ENCODE measurements around the gene SLC35G3.
"Not testable (repeated sequence)": the region's sequence is repeated elsewhere in the genome, so short reads cannot be mapped to it uniquely, and the experiment has no call there.

The SLC35G3 gene

DNA sequence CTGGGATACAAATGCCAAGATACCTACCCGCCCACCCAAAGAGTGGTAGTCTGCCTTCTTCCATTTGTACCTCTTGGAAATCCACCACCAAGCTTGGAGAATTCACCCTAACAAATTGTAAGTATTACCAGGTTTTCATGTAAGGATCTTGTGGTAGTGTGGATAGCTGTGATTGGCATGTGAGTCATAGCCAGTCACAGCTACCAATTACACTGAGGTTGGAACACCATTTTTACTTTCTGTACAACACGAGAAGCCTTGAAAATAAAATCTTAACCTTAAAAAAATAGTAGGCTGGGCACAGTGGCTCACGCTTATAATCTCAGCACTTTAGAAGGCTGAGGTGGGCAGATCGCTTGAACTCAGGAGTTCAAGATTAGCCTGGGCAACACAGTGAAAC, 18.5 kb upstream of the SLC35G3 start:
- in situ Hi-C loops (cut with HindIII; ENCODE audit: low sequenced_read_pairs) = no loop called here

DNA sequence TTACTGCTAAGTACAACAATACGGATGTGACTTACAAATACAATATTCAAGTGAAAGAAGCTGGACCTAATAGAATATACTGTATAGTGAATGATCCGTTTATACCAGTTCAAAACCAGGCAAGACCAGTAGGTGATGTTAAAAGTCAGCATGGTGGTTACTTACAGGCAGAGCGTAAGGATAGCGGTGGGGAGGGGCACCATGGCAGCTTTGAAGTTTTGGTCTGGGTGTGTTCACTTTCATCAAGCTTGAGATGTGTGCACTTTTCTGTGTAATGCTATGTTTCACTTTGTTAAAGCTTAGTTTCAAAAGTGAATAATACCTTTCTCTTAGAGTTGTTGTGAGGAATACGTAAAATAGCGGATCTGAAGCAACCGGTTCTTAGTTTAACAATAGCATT, 16.5 kb upstream of the SLC35G3 start:
- in situ Hi-C loops (cut with HindIII; ENCODE audit: low sequenced_read_pairs) = no loop called here

DNA sequence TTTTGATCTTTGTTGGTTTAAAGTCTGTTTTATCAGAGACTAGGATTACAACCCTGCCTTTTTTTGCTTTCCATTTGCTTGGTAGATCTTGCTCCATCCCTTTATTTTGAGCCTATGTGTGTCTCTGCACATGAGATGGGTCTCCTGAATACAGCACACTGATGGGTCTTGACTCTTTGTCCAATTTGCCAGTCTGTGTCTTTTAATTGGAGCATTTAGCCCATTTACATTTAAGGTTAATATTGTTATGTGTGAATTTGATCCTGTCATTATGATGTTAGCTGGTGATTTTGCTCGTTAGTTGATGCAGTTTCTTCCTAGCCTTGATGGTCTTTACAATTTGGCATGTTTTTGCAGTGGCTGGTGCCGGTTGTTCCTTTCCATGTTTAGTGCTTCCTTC, 8.4 kb upstream of the SLC35G3 start:
- in situ Hi-C loops (cut with HindIII; ENCODE audit: low sequenced_read_pairs) = not testable (repeated sequence)

DNA sequence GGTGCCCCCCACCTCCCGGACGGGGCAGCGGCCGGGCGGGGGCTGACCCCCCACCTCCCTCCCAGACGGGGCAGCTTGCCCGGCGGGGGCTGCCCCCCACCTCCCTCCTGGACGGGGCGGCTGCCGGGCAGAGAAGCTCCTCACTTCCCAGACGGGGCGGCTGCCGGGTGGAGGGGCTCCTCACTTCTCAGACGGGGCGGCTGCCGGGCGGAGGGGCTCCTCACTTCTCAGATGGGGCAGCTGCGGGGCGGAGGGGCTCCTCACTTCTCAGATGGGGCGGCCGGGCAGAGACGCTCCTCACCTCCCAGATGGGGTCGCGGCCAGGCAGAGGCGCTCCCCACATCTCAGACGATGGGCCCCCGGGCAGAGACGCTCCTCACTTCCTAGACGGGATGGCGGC, 869 bp upstream of the SLC35G3 start:
- in situ Hi-C loops (cut with HindIII; ENCODE audit: low sequenced_read_pairs) = not testable (repeated sequence)

DNA sequence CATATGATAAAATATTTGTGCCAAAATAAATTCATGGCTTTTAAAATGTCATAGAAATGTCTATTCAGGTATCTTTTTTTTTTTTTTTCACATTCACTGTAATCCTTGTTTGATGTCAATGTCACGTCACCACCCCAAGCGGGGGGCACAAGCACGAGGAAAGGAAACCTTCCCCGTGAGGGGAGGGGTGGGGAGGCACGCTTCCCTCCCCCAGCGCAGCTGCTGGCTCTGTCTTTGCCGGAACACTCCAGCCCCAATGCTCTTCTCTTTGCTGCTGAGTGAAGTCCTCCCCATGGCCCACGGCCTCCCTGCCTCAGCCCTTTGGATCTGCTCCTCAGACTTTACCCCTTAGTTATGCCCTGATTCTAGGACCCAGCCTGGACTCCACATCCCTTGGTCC, 1.5 kb downstream of the SLC35G3 start:
- in situ Hi-C loops (cut with HindIII; ENCODE audit: low sequenced_read_pairs) = no loop called here

DNA sequence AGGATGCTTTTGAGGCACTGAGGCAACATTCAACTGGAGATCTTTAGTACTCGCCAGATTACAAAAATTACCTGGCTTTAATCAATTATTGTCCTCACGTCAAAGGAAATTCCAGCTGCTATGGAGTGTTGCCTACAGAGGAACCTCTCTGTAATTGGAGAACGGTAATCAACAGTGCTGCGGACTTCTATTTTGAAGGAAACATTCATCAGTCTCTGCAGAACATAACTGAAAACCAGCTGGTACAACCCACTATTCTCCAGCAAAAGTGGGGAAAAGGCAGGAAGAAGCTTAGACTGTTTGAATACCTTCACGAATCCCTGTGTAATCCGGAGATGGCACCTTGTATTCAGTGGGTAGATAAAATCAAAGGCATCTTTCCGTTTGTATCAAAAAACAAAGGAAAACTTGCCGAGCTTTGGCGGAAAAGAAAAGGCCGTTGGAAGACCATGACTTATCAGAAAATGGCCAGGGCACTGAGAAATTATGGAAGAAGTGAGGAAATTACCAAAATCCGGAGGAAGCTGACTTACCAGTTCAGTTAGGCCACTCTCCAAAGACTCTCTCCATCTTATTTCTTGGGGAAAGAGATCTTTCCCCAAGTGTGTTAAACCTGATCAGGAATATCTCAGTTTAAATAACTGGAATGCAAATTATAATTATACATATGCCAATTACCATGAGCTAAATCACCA, 3.0 kb downstream of the SLC35G3 start:
- in situ Hi-C loops (cut with HindIII; ENCODE audit: low sequenced_read_pairs) = no loop called here

DNA sequence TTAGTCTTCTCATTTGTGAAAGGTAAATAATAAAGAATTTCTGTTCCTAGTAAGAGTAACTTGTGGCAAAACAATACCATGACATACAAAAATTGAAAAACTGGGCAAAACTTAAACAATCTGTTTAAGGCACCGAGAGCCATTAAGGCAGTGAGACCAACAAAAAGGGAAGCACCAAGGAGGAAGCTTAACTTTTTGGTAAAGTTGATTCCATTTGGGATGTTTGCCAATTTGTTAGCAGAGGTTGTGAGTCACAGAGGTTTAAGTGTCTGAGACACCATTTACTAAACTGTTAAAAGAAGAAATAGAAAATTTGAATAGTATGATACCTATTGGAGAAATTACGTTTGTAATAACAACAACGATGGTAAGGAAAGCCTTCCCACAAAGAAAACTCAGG, 4.9 kb downstream of the SLC35G3 start:
- in situ Hi-C loops (cut with HindIII; ENCODE audit: low sequenced_read_pairs) = no loop called here

DNA sequence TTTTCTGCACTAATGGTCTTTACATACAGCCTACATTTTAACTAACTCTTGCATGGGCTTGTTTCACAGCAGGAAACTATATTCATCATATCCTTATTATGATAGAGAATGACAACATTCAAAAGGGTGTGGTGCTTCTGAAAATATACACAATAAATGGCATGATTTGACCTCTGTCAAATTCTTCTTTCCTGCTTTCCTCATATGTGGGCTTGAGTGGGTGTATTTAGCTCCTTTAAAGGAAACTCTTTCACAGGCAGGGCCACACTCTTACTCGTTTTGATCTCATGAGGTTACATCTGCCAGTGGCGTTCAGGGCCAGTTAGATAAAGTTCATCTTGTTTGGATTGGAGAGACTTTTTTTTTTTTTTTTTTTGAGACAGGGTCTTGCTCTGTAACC, 6.1 kb downstream of the SLC35G3 start:
- in situ Hi-C loops (cut with HindIII; ENCODE audit: low sequenced_read_pairs) = no loop called here

DNA sequence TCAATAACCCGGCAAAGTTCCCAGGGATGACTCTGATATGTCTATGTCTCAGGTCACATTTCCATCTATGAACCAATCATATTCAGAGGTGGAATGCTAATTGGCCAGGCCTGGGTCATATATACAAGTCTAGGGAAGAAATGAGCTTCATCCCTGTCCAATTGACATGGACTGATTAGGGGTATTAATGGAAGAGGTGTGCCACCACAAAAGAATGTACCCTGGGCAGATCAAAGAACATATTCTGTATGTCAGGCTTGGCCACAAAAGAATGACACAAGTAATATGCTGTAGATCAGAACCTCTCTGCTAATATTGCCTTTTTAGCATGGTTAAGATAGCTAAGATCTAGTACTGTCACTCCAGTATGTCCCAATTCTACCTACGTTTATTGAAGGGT, 6.7 kb downstream of the SLC35G3 start:
- in situ Hi-C loops (cut with HindIII; ENCODE audit: low sequenced_read_pairs) = no loop called here

DNA sequence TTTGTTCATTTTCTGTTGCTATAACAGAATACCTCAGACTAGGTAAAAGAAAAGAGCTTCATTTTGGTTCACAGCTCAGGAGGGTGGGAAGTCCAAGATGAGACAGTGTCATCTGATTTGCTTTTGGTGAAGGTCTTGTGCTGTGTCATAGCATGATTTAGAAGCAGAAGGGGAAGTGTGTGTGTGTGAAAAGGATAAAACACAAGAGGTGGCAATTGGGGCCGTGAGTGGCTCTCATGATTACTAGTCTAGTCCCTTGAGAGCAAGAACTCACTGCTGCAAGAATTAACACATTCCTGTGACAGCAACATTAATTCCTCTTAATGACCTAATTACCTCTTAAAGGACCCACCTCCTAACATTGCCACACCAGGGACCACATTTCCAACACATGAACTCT, 8.3 kb downstream of the SLC35G3 start:
- in situ Hi-C loops (cut with HindIII; ENCODE audit: low sequenced_read_pairs) = no loop called here

DNA sequence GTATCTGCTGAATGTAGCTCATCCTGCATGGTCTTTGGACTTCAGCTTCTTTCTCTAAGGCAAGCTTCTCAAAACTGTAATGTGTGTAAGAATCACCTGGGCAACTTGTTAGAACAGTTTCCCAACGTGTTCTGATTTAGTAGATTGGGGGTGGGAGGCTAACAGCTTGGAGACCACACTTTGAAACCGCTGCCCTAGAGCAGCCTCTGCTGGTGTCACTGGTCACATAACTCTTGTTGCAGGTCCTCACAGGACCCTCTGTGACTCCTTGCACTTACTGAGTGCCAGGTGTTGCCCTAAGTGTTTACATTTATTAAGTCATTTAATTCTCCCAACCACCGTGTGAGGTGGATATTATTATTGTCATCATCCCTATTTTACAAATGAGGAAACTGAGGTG, 9.9 kb downstream of the SLC35G3 start:
- in situ Hi-C loops (cut with HindIII; ENCODE audit: low sequenced_read_pairs) = no loop called here

DNA sequence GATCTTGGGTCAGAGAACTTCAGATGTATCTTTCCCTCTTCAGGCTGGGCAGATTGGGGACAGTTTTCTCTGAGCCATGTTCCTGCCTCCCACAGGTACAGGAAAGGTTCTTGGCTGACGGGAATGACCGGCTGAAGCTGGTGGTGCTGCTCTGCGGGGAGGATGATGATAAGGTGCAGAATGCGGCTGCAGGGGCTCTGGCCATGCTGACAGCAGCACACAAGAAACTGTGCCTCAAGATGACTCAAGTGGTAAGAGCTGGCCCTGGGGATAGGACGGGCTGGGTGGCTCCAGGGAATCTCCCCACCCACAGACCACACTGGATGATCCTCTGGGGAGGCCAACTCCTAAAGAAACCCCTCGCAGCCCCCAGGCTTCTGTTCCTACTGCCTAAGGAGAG, 10.9 kb downstream of the SLC35G3 start:
- in situ Hi-C loops (cut with HindIII; ENCODE audit: low sequenced_read_pairs) = no loop called here

DNA sequence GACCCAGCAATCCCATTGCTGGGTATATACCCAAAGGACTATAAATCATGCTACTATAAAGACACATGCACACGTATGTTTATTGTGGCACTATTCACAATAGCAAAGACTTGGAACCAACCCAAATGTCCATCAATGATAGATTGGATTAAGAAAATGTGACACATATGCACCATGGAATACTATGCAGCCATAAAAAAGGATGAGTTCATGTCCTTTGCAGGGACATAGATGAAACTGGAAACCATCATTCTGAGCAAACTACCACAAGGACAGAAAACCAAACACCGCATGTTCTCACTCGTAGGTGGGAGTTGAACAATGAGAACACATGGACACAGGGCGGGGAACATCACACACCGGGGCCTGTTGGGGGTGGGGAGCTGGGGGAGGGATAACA, 14.8 kb downstream of the SLC35G3 start:
- in situ Hi-C loops (cut with HindIII; ENCODE audit: low sequenced_read_pairs) = not testable (repeated sequence)

DNA sequence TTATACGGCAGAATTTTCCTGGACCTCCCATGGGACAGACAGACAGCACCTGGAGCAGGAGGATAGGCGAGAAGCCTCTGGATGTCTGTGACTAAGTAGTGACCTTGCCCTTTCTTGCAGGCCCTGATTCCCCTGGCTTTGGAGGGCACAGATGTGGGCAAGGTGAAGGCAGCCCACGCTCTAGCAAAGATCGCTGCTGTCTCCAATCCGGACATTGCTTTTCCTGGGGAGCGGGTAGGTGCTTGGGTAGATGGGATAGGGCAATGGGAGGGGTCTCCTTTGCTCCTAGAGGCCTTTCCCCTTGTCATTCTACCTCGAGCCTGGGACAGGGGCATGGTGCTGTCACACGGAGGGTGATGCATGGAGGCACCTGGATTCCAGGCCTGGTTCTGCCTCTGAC, 17.3 kb downstream of the SLC35G3 start:
- in situ Hi-C loops (cut with HindIII; ENCODE audit: low sequenced_read_pairs) = no loop called here

DNA sequence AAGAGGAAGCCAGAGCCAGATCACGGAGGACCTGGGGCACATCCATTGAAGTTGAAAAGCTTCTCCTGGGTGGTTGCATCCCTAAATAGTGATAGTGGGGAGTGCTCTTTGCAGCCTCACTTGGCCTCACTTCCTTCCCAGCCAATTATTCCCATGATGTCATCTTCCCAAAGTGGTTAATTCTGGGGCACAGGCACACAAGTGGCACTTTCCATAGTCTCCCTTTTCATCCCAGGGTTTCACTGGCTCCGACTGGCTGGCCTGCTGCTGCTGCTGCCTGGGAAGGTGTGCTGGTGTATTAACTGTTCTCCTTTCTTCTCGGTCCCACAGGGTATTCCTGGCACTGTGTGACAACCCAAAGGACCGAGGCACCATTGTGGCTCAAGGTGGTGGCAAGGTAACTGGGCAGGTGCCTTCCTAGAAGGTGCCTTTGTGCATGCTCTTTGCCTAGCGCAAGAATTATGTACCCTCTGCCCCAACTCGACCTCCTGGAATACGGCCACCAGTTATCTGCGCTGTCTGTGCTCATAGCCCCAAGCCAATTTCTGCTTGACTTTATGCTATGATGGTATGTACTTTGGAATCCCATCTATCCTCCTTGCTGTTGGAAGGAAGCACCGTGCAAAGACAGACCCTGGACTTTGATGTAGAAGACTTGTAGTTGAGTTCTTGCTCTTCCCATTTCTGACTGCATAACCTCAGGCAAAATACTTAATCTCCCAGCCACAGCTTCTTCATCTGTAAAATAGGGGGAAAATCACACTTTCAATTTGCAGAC, 18.4 kb downstream of the SLC35G3 start:
- in situ Hi-C loops (cut with HindIII; ENCODE audit: low sequenced_read_pairs) = no loop called here

DNA sequence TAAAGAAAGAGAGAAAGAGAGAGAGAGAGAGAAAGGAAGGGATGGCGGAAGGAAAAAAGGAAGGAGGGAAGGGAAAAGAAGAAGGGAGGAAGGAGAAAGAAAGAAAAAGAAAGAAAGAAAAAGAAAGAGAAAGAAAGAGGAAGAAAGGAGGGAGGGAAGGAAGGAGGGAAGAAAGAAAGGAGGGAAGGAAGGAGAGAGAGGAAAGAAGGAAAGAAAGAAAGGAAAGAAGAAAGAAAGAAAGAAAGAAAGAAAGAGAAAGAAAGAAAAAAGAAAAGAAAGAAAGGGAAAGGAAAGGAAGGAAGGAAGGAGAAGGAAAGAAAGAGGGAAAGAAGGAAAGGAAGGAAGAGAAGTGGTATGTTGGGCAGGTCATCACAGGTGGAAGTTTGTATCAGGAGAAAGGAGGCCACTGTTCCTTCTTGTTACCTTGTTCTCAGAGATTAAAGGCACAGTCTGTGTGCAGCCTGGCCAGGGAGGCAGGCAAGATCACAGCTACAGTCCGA, 19.3 kb downstream of the SLC35G3 start:
- in situ Hi-C loops (cut with HindIII; ENCODE audit: low sequenced_read_pairs) = no loop called here

DNA sequence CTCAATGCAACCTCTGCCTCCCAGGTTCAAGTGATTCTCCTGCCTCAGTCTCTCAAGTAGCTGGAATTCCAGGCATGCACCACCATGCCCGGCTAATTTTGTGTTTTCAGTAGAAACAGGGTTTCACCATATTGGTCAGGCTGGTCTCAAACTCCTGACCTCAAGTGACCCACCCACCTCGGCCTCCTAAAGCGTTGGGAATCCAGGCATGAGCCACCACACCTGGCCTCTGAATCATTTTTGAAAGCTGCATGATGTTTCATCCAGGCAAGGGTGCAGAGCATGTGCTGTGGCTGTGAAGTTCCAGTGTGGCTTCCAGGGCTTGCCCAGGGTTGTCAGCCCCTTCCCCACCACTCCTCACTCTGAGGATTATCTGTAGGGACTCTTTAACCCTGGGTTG, 21.9 kb downstream of the SLC35G3 start:
- in situ Hi-C loops (cut with HindIII; ENCODE audit: low sequenced_read_pairs) = not testable (repeated sequence)

DNA sequence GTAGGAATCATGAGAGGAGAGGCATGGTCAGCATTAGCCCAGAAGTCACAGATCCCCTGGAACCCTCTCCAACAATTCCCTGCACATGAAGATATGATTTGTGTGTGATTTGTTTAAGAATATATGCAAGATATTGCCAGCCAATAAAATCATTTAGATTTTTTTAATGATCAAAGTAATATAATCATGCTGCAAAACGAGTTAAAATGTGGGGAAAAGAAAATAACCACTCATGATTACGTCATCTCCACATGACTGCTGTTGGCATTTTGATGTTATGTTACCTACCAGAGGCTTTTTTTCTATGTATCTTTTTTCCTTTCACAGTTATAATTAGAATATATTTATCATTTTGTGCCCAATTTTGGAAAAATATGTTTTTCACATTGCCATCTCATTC, 22.4 kb downstream of the SLC35G3 start:
- in situ Hi-C loops (cut with HindIII; ENCODE audit: low sequenced_read_pairs) = no loop called here

DNA sequence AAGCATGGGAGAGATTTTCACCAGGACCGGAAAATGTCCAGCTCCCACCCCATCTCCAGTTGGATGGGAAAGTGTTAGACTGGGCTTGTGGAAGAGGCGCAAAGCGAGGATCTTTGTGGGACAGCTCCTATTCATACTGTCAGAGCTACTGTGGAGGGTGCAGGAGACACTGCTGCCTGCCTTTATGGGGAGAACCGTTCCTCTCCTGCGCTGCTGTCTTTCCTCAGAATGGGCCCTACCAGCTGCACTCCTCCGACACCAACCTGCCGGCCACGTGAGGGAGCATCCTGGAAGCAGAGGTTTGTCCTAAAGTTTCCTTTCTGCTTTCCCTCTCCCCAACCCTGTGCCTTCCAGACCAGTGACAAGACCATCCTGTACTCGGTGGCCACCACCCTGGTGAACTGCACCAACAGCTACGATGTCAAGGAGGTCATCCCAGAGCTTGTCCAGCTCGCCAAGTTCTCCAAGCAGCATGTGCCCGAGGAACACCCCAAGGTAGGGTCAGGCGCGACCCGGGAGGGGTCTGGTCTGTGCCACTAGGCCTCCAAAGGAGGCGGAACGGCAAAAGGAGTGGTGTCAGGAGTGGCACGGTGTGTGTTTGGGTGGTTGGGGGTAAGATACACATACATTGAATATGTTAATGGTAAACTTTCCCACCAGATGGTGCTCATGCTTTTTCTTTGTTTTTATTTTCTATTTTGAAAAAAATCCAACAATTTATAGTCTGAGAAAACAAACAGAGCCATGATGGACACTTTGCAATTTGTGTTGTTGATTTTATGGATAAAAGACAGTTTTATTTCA, 23.0 kb downstream of the SLC35G3 start:
- in situ Hi-C loops (cut with HindIII; ENCODE audit: low sequenced_read_pairs) = no loop called here

DNA sequence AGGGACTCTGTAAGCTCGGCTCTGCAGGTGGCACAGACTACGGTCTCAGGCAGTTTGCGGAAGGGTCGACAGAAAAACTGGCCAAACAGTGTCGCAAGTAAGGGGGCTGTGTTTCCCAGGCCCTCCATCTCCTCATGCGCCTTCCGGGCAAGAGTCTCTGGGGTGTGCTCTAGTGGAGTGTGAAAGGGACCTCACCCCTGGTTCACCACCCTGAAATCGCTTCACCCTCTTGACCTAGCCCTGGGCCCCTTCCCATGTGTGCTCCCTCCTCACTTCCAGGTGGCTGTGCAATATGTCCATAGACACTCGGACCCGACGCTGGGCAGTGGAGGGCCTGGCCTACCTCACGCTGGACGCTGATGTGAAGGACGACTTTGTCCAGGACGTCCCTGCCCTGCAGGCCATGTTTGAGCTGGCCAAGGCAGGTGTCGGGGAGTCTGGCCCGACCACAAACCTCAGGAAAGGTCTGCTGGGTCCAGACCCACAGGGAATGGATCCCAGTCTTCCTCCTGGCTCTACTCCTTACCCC, 24.3 kb downstream of the SLC35G3 start:
- in situ Hi-C loops (cut with HindIII; ENCODE audit: low sequenced_read_pairs) = no loop called here

DNA sequence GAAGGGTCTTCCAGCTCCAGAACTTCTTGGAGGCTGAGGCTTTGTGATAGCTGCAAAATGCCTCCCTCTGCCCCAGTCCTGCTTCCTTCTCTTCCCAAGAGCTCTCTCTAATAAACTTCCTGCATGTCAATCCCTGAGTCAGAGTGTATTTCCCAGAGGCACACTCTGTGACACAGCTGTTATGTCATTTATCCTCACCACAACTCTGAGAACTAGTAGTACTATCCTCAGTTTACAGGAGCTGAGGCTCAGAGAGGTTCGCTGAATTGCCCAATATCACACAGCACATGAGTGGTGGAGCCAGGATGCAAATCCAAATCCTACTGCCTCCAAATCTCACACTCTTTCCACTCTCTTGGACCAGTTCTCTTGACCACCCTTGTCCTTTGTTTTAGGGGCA, 26.5 kb downstream of the SLC35G3 start:
- in situ Hi-C loops (cut with HindIII; ENCODE audit: low sequenced_read_pairs) = no loop called here

All from DLD1 (cell line).